Measurements from ENCODE around the gene TENT4A.
"Not testable (repeated sequence)": the region's sequence is repeated elsewhere in the genome, so short reads cannot be mapped to it uniquely, and the experiment has no call there.

The TENT4A gene

DNA sequence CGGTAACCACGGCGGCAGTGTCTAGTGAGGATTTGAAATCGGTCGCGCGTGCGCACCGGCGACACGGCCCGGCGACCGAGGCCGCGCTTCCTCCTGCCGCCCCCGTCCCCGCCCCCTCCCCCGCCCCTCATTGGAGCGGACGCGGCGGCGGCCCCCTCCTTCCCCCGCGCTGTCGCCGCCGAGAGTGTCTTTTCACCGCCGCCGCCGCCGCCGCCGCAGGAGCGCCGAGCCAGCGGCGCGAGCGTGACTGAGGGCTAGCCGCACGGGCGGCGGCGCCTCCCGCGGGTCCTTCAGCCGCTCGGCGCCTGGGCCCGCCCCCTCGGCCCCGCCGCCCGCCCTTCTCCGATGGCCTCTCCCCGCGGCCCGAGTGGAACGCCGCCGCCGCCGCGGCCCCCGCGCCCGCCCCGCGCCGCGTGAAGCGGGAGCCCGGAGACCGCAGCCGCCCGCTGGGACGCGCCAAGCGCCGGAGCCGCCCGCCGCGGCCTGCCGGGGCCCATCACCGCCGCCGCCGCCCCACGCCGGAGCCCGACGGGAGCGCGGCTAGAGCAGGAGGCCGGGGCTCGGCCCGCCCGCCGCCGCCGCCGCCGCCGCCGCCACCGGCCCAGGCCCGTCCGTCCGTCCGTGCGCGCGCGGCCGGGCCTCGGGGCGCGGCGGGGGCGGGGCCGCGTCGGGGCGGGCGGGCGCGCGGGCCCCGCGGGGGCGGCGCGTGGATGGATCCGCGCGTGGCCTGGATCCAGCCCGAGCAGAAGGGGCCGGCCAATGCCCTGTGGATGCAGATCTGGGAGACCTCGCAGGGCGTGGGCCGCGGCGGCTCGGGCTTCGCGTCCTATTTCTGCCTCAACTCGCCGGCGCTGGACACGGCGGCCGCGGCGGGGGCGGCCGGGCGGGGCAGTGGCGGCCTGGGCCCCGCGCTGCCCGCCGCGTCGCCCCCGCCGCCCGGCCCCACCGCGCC, at the start of gene TENT4A:
Gene TENT4A (plus strand): TSS at position 159 of the 952 bp plus-strand sequence. CDS start 552 bp downstream, at position 711.
- DNase-seq (ENCODE audit: low read depth) = no peak
- TF ChIP-seq, protein P1, sequence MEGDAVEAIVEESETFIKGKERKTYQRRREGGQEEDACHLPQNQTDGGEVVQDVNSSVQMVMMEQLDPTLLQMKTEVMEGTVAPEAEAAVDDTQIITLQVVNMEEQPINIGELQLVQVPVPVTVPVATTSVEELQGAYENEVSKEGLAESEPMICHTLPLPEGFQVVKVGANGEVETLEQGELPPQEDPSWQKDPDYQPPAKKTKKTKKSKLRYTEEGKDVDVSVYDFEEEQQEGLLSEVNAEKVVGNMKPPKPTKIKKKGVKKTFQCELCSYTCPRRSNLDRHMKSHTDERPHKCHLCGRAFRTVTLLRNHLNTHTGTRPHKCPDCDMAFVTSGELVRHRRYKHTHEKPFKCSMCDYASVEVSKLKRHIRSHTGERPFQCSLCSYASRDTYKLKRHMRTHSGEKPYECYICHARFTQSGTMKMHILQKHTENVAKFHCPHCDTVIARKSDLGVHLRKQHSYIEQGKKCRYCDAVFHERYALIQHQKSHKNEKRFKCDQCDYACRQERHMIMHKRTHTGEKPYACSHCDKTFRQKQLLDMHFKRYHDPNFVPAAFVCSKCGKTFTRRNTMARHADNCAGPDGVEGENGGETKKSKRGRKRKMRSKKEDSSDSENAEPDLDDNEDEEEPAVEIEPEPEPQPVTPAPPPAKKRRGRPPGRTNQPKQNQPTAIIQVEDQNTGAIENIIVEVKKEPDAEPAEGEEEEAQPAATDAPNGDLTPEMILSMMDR (IDR thresholded peaks at IDR 0.05; ENCODE audit: insufficient read depth, low read depth, low read length, missing control alignments) = no peak
- peak within 1 kb of the TSS; percentile 86 for H3K4me3 ChIP-seq (ENCODE audit: low read depth, low read length)

- TF ChIP-seq, protein P1 (IDR thresholded peaks at IDR 0.05; ENCODE audit: insufficient read depth, low read depth, low read length, missing control alignments) = no peak
- no peak overlapping the region for H3K4me3 ChIP-seq (ENCODE audit: low read depth, low read length)
- DNase-seq (ENCODE audit: low read depth) = no peak
Observed at GRCh38 chr5:6666762-6667161, 46.5 kb upstream of the TENT4A start.

GRCh38 chr5:6667648-6668047, 45.6 kb upstream of the TENT4A start:
- TF ChIP-seq, protein P1 (IDR thresholded peaks at IDR 0.05; ENCODE audit: insufficient read depth, low read depth, low read length, missing control alignments) = no peak
- no peak overlapping the region for H3K4me3 ChIP-seq (ENCODE audit: low read depth, low read length)
- DNase-seq (ENCODE audit: low read depth) = no peak

DNA sequence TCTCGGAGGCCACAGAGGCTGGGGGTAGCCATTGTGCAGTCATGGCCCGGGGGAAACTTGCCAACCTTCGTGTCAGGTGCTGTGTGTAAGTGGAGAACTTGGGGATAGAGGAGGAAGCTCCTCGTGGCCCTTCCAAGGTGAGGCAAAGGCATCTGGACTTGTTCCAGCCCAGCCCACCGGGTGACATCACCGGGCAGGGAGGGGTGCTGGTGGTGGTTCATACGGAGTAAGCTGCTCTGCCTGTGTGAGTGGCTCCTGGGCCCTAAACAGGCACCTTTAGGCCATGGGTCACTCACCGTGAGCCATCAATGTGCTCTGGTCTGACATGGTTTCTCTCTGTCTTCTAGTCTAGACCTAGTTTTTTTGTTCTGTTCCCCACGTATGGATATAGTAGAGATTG, 44.5 kb upstream of the TENT4A start:
- not testable (repeated sequence) for H3K4me3 ChIP-seq (ENCODE audit: low read depth, low read length); DNase-seq (ENCODE audit: low read depth)

- TF ChIP-seq, protein P1 (IDR thresholded peaks at IDR 0.05; ENCODE audit: insufficient read depth, low read depth, low read length, missing control alignments) = no peak
- no peak overlapping the region for H3K4me3 ChIP-seq (ENCODE audit: low read depth, low read length)
- no peak for DNase-seq (ENCODE audit: low read depth)
Observed at GRCh38 chr5:6673031-6673430, 40.2 kb upstream of the TENT4A start.

- no peak overlapping the region for H3K4me3 ChIP-seq (ENCODE audit: low read depth, low read length)
- TF ChIP-seq, protein P1 (IDR thresholded peaks at IDR 0.05; ENCODE audit: insufficient read depth, low read depth, low read length, missing control alignments) = no peak
- no peak for DNase-seq (ENCODE audit: low read depth)
Observed at GRCh38 chr5:6673963-6674362, 39.3 kb upstream of the TENT4A start.

DNA sequence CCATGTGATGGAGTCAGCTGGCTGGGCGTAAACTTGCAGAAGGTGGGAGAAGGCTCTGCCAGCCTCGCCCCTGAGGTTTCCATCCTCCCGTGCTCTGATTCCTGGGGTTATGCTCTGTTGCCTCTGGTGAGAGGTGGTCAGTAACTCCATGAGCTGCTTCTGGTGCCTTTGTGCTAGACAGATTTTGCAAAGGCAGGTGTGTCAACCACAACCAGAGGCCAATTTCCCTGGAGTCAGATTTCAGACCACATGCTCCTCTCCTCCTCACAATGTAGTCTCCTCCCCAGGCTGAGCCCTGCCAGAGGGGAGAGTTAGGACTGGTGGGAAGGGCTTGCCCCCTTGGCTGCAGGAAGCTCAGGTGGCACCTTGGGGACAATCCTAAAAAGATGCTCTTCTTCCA, 38.8 kb upstream of the TENT4A start:
- no peak overlapping the region for H3K4me3 ChIP-seq (ENCODE audit: low read depth, low read length)
- no peak for DNase-seq (ENCODE audit: low read depth)
- TF ChIP-seq, protein P1 (IDR thresholded peaks at IDR 0.05; ENCODE audit: insufficient read depth, low read depth, low read length, missing control alignments) = no peak

Measured in GM12865 (cell line).